ENCODE data around the gene TRPM3.

The TRPM3 gene

DNA sequence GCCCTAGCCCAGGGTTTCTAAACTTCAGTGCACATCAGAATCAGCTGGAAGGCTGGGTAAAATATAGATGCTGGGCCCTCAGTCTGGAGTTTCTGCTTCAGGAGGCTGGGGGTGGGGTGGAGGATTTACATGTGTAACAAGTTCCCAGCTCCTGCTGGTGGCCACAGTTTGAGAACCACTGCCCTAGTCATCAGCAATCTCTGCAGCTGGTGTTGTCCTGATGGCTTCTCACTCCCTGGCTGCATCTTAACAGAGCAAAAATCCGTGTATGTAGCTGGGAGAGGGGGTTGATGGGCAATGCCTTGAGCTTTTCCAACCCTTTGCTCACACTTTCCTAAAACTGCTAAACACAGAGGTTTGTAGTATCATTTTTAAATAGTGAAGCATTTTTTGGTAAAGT lies 520.9 kb downstream of the TRPM3 start:
- DNase-seq: no peak

DNA sequence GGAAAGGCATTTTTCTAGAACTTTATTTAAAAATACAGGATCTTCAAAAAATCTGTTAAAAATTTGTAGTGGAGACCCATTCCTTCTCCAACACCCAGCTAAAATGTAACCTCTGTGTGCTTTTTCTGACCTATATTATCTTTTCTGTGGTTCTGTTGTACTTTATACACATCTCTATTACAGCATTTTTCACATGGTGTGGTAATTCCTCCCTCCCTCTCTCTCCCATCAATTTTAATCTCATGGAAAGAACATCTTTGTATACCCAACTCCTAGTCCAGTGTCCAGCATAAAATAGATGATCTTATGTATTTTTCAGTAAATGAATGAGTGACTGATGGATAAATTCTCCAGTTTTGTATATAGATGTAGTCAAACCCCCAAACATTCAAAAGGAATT lies 523.5 kb downstream of the TRPM3 start:
- no peak for DNase-seq

DNA sequence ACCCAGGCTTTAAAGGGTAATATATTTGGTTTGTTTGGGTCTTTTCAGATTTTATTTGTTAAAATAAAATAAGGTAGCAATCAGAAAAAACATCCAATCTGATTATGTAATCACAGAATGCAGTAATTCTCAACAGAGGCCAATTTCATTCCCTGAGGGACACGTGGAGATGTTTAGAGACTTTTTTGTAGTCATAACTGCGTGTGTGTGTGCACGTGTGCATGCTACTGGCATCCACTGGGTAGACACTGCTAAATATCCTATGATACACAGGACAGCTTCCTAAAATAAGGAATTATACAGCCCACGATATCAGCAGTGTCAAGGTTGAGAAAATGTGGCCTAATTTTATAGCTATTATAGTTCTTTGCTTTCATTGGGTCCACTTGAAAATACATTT lies 526.2 kb downstream of the TRPM3 start:
- DNase-seq: no peak

DNA sequence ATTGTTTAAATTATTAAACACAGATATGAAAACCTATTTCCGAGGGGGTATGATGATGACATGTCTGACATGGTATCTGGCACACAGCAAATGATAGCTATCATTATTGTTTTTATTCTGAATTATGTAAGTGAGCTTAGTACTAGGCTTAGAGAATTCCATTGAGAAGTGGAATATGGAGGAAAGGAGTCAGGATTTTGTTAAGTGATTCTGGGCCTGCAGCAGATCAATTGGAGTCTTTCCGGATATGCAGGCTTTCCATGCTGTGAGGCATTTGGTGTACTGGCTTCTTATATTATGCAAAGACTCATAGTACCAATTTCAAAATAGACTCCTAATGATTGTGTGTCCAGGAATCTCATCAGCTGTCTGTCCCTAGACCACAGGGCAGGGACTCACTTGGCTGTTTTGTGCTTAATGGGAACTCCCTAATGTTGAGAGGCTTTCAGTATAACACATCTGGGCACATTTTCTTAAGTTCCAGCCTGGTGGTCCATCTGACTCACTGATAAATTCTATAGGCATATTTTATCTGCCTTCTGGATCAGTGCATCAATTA lies 527.0 kb downstream of the TRPM3 start:
- DNase-seq: no peak

DNA sequence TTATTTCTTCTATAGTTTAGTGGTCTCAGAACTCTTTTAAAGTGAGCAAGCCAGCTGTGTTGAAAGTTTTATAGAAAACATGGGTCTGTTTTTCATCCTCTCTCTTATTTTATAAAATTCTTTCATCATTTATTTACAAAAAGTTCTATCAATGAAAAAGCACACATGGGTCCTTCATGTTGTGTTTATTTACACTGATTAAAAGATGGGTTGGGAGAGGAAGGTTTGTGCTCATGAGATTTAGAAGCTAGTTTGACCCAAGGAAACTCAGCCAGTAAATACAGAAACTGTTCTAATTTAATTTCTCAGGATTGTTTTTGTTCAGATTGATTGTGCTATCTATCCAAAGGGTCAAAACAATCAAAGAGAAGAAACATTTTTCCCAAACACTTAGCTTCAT lies 528.2 kb downstream of the TRPM3 start:
- no peak for DNase-seq

DNA sequence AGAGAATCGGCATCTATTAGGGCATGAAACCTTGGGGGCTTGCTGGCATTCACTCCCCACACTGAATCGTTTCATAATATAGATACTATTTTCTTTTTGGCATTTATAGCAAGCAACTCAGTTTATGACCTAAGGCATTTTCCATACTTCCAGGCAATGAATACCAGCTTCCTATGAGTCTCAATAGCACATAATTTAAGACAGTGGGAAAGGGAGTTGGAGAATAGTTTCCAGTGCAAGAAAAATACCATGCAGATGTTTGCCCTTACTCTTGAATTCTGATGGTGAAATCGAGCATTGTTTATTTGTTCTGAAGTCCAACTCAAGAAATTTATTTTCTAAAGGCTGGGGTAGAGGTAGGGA lies 531.1 kb downstream of the TRPM3 start:
- DNase-seq: no peak

DNA sequence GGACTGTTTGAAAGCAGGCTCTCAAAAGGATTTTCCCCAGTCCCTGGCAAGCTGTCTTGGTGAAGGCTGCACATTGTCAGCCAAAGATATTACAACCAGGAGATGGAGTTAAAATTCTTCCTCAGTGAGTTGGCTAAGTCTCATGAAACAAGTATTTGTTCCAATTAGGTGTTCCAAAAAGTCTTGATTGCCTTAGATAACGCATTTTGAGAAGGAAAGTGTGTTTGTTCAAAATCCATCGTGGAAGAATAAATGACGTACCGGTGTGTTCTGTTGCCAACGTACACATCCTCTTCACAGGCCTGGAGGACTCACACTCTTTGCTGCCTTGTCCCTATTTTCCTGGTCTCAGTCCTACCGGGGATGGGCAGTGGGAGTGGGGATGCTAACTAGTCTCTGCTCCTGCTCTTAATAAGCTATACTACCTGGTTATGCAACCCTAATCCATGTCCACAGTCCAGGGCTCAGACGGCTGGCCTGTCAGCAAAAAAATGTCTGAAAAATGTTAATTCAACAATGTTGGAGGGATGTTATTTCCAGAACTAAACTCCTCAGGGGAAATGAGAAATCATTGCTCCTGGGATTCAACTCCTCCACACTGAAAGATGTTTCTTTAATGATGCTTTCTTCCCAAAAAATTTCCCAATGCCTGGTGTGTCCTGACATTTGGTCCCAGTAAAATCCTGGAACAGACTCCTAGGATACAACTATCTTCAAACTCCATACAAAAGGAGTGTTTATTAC lies 531.7 kb downstream of the TRPM3 start:
- DNase-seq: no peak

DNA sequence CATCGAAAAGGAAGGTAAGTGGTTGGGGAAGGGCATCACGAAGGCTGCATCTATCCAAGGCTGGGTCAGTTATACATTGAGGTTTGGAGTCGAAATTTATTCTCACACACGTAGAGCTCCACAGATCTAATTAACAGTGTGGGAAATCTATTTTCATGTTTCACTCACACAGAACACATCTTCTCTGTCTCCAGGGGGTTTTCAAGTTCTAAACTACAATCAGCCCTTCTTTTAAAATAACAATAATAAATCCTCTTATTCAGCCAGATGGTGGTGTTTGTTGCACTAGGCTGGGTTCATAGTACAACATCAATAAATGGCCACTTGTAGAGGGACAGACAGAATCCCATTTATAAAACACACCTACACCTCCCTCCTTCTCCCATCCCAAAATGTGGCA lies 532.4 kb downstream of the TRPM3 start:
- no peak for DNase-seq

GRCh38 chr9:70588381-70588780 lies 533.0 kb downstream of the TRPM3 start:
- DNase-seq: no peak

DNA sequence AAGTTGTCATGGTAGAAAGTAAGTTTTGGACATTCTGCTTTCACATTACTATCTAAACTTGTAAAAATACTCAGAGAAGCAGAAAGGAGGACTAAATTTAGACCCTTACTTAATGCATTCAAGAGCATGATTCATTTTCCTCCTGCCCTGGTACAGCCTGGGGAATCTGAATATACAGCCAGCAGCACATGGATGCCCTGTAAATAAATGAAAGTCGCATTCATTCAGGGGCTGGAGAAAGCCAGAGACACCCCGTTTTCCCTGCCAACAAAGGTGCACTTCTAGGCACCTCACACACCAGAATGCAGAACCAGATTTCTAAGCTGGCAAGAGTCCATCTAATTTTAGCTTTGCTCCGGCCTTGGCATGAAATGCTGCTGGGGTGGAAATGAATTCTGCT lies 534.2 kb downstream of the TRPM3 start:
- DNase-seq: no peak

GRCh38 chr9:70586476-70586875 lies 534.9 kb downstream of the TRPM3 start:
- DNase-seq: no peak

DNA sequence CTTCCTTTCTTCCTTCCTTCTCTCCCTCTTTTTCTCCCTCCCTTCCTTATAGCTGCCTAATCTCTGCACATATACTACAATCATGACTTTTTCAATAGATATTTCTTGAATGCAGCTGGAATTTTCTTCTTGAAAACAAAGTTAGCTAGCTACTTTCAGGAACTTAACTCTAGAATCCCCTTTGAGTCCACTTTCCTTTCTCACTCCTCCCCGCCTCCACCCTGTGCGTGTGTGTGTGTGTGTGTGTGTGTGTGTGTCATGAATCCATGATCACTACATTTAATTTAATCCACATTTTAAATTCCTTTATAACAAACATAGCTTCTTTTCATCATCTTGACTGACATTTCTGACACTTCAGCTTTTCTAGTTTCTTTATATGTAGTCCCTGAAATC lies 539.5 kb downstream of the TRPM3 start:
- DNase-seq: no peak

DNA sequence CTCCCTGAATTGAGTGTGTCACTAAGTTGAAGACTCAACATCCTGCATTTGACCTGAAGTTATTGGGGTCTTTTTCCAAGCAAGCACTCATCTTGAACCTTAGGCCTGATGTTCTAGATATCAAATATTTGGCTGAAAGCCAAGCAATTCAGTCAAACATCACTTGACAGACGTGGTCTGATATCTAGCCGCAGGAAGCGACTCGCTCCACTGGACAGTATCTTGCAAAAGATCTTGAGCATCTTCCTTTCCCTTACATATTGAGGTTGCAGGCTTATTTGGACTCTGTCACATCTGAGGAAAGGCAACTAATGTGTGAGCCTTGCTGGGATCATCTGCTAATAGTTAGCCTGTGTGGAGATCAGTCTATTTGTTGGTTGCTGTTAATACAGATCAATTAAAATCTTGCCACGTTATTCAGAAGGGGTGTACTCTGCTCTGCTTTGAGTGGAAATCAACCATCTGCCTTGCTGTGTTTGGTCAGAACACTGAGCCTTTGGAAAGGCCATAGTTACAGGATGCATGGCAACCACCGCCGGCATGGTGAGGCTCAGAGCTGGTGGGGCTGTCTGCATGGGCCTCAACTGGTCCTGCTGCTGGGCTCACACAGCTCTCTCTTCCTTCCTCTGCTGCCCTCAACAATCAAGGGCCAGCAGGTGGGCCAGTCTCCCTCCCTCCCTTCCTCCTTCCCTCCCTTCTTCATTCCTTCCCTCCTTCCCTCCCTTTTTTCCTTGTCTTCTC lies 540.0 kb downstream of the TRPM3 start:
- DNase-seq: no peak

DNA sequence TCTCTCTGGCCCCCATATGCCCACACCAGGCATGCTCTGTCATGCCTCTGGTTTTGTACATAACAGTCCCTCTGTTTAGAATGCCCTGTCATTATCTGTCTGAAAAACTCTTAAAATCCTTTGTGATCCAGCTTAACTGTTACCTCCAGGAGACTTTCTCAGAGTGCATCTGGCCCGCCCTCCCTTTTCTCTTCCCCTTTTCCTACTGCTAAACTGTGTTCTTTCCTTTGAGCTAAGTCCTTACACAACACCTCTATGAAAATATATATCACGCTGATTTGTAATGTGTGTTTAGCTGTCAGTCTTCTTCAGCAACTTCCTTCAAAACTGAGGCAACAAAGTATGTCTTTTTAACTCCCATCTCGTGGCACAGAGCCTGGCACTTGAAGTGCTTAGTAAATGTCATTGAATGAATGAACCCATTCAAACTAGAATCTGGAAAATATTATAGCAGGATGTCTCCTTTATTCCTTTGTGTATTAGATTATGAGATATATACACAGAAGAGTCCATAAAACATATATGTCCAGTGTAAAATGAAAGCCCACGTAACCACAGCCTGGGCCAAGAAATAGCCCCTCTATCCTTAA lies 540.7 kb downstream of the TRPM3 start:
- no peak for DNase-seq

GRCh38 chr9:70579686-70580085 lies 541.7 kb downstream of the TRPM3 start:
- no peak for DNase-seq

DNA sequence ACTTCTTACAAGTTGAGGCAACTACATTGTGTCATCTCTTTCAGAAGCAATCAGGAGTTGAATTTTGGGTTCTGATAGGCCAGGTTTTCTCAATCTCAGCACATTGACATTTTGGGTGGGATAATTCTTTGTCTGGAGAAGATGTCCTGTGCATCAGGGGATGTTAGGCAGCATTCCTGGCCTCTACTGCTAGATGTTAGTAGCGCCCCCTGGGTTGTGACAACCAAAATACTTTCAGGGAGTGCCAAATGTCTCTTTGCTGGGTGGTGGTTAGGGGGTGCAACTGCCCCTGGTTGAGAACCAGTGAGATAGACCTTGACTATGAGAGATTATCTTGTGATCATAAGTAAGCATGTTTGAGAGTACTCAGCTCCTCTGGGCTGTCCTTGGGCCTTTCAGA lies 542.7 kb downstream of the TRPM3 start:
- no peak for DNase-seq

DNA sequence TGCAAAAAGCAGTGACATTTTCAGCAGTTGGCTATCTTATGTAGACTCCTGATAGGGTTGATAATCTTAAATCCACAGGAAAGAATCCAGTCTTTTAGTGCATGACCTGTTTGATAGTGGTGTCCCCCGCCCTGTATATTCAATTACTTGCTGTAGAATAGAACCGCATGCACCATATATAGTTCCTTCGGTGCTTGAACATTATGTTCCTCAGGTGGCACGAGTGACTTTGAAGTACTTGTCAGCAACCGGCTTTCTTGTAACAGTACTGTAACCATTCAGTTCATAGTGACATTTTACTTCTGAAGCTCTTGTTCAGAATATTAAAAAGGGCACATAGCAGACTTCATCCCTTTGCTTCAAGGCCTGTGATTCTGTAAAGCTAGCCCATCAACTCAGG lies 543.8 kb downstream of the TRPM3 start:
- DNase-seq: no peak

DNA sequence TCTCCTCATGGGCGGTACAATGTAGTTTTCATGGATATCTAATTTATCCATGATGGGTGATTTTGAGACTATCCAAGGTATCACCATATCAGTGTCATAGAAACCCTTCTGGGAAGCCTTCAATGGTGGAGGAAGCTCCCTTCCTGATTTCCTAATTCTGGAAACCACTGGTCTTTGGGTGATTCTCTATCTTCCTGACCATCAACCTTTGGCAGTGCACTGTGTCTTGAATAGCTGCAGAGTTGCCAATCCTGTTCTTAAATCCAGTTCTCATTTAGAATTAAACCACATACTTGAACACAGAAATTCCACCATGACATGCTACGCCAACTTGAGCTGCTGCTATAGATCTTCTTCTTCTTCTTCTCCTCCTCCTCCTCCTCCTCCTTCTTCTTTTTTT lies 545.3 kb downstream of the TRPM3 start:
- DNase-seq: no peak

GRCh38 chr9:70574151-70574837 lies 547.1 kb downstream of the TRPM3 start:
- no peak for DNase-seq

- no peak for DNase-seq
Observed at GRCh38 chr9:70573308-70573707, 548.1 kb downstream of the TRPM3 start.

DNA sequence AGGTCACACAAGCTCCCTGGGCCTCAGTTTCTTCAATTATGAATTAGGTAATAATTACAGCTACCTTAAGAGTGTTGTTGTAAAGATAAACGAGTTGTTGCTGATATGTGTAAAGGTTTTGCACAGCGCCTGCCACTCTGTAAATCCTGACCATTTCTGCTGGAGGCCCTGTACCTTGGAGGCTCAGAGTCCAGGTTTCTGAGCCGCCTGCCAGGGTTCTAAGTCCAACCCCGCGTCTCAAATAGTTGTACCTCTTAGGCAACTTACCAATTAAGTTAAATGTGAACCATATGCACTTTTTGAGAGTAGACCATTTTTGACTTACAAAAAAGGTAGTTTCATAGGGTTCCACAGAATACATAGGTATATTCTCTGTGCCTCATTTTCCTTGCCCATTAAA lies 550.2 kb downstream of the TRPM3 start:
- no peak for DNase-seq

DNA sequence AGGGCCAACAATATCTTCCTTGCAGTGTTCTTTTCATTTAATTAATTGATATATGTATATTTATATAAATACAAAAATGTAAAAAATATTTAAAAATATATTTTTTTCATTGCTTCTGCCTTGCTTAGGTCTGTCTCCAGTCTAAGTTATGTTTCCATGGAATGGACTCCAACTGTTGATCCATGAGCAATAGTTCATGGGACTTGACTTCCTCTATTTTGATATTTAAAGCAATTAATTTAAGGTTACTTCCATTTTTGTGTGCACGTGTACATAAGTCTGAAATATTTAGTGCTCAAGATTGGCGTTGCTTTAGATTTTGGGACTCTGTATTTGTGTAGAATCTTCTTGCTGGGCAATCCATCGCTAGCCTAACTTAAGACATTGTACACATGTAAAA lies 551.6 kb downstream of the TRPM3 start:
- no peak for DNase-seq

DNA sequence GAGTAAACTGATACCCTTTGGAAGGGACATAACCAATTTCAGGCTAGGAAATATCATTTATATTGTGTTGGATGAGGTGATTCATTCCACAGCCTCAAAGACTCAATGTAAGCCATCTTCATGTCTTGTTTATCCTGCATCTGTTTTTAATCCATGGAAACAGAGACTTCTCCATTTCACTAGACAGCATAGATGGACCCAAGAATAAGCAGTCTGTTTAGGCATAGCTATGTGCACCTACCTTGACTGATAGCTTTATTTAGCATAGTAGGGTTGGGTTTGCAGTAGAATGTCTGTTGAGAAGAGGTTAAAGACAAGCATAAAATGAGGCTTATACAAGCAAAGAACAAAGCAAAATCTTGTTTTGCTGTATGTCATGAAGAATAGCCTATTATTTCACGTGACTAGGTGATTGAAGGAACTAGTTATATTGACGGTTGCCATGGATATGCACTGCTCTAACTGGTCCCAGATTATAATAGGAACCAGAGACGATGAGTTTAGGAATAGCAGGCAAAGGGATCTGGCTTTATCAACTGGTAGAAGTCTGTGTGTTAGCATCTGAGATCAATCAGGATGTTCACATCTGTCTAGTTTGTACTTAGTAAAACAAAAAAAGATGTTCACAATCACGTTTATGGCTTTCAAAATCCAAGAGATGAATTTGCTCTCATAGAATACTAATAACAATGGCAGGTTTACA lies 552.2 kb downstream of the TRPM3 start:
- no peak for DNase-seq

All from activated CD4-positive, alpha-beta T cell treated with anti-CD3 and anti-CD28 coated beads for 4 hours (primary cell).